Pancreas (tissue), 10 donors: ENCODE data around the gene PDCD1LG2. TPM values are rescaled to one million over a fixed set of nuclear protein-coding genes. Genes with fewer than 3 reads are reported as not detected.
"Not testable (repeated sequence)": the region's sequence is repeated elsewhere in the genome, so short reads cannot be mapped to it uniquely, and the experiment has no call there.

ENCODE experiments used
- ATAC-seq, 4 donors: fragments of 200-7000 bp; cut with Tn5 transposase; one replicate each; pipeline versions ENCODE4 v1.8.0 to v1.9.1; 2020; ENCODE audit warnings: mild to moderate bottlenecking in 4 of 4, moderate library complexity in 4 of 4
- DNase-seq, 6 donors: peaks; one replicate each; pipeline ENCODE4 v3.0.0-alpha.2; 2020
- FAIRE-seq: peaks from 2 replicates; lab custom pipeline; 2012; peaks lifted over from hg19 to GRCh38; lab: Jason Lieb, UNC
- H3K27ac ChIP-seq, 4 donors: fragments of 200-600 bp; sonication (generic); 1 replicate in 3 of 4; 2 replicates in 1 of 4; pipeline versions ENCODE4 v1.5.0 to v1.8.0; 2020
- H3K27me3 ChIP-seq, 4 donors: fragments of 200-600 bp; one replicate each; pipeline ENCODE4 v1.8.0; 2021
- H3K36me3 ChIP-seq, 3 donors: fragments of 200-600 bp; sonication (generic) in 1 of 3; one replicate each; pipeline versions ENCODE4 v1.5.0 to v1.8.0; 2020 to 2021
- H3K4me1 ChIP-seq, 3 donors: fragments of 200-600 bp; one replicate each; pipeline ENCODE4 v1.8.0; 2021
- H3K4me3 ChIP-seq, 4 donors: fragments of 200-600 bp; sonication (generic) in 2 of 4; one replicate each; pipeline versions ENCODE4 v1.5.0 to v1.8.0; 2020 to 2021
- H3K9me3 ChIP-seq, 4 donors: fragments of 200-600 bp; one replicate each; pipeline ENCODE4 v1.8.0; 2021
- WGBS, 2 donors: extraction: QIAGEN DNeasy Blood & Tissue Kit; methylation state at CpG; one replicate each; pipeline ENCODE4 v1.1.7; 2013; 5-methylcytosine and 5-hydroxymethylcytosine counted together
- intact Hi-C, 3 donors: fragments of 100-400 bp; cut with DNase I; formaldehyde crosslinking; loops; one replicate each; pipeline versions ENCODE4 v1.11.1 to v1.14.2; 2022
- polyA plus RNA-seq, 2 donors: library from polyadenylated mRNA; stranded (reverse); fragments of 200-250 nt; gene quantifications; one replicate each; pipeline ENCODE4 v1.2.3, GENCODE V29; 2013
- total RNA-seq, 6 donors: library from RNA; stranded (reverse); fragmentation: NEBNext Ultra II Directional in 4 of 6; extraction: Animal tissue kit (Norgen Biotek cat#: 25700) in 4 of 6; gene quantifications; one replicate each; pipeline versions ENCODE4 v1.2.1 to v1.2.4, GENCODE V29; 2021 to 2023
- TF ChIP-seq, protein P1 (sequence below), 4 donors: fragments of 200-600 bp; sonication (generic) in 3 of 4; IDR thresholded peaks; one replicate each; pipeline versions ENCODE4 v1.5.0 to v1.8.0; 2021; ENCODE audit warnings: antibody characterized with exemption in 4 of 4
- donor health status: healthy with polysubstance abuse.
- donor health status: DM: no; HTN: no; CAD: no; lungs with moderate emphysema.
- donor health status: DM: no; HTN: no; CAD: no.
- donor health status: control.
- donor health status: control.
- donor health status: Bipolar disorder and iron deficiency.
- donor health status: DM: yes; HTN: yes; CAD: no.
- donor health status: DM: no; HTN: no; CAD: no.
- donor health status: DM: no; HTN: no; CAD: no.
- donor health status: DM: yes; HTN: yes; CAD: no.

Gene PDCD1LG2
- total RNA-seq (under 1 TPM in 5 of 6 donors, not detected in 1; 0.09 to 0.43 (median 0.20) TPM), polyA plus RNA-seq (under 1 TPM; 0.08 to 0.09 TPM)

DNA sequence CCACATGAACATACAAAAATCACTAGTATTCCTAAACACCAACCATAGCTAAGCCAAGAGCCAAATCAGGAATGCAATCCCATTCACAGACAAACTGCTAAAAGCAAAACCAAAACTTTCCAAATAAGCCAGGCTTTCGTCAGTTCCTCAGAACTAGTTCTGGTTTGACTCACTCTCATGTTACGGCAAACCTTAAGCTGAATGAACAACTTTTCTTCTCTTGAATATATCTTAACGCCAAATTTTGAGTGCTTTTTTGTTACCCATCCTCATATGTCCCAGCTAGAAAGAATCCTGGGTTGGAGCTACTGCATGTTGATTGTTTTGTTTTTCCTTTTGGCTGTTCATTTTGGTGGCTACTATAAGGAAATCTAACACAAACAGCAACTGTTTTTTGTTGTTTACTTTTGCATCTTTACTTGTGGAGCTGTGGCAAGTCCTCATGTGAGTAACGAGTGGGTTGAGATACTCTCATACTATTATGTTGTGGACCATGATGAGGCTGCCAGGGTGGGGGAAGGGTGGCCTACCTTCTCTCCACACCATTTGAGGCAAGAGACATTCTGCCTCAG lies at the start of gene PDCD1LG2:
TSS of gene PDCD1LG2 (plus strand) at position 172 of the 572 bp plus-strand sequence. CDS start 12,016 bp downstream, outside the sequence.
- ATAC-seq (peak in 2 of 4 donors; percentile 60 to 71), DNase-seq (no peak), FAIRE-seq (no peak)
- TF ChIP-seq, protein P1, sequence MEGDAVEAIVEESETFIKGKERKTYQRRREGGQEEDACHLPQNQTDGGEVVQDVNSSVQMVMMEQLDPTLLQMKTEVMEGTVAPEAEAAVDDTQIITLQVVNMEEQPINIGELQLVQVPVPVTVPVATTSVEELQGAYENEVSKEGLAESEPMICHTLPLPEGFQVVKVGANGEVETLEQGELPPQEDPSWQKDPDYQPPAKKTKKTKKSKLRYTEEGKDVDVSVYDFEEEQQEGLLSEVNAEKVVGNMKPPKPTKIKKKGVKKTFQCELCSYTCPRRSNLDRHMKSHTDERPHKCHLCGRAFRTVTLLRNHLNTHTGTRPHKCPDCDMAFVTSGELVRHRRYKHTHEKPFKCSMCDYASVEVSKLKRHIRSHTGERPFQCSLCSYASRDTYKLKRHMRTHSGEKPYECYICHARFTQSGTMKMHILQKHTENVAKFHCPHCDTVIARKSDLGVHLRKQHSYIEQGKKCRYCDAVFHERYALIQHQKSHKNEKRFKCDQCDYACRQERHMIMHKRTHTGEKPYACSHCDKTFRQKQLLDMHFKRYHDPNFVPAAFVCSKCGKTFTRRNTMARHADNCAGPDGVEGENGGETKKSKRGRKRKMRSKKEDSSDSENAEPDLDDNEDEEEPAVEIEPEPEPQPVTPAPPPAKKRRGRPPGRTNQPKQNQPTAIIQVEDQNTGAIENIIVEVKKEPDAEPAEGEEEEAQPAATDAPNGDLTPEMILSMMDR (IDR thresholded peaks at IDR 0.05) = no peak
- WGBS, 2 donors = 46 to 58% methylated on average over 4 of the region's 4 CpGs
- no peaks in the 10 kb centered on the region for H3K36me3 ChIP-seq
- H3K4me3 ChIP-seq = no peak within 1 kb of the TSS
- no peaks in the 10 kb centered on the region for H3K9me3 ChIP-seq
- peak within 1 kb of the TSS in 1 of 4 donors; percentile 33 for H3K27ac ChIP-seq
- intact Hi-C loops = no loop called here
- no peaks in the 10 kb centered on the region for H3K4me1 ChIP-seq
- H3K27me3 ChIP-seq = no peaks in the 10 kb centered on the region

DNA sequence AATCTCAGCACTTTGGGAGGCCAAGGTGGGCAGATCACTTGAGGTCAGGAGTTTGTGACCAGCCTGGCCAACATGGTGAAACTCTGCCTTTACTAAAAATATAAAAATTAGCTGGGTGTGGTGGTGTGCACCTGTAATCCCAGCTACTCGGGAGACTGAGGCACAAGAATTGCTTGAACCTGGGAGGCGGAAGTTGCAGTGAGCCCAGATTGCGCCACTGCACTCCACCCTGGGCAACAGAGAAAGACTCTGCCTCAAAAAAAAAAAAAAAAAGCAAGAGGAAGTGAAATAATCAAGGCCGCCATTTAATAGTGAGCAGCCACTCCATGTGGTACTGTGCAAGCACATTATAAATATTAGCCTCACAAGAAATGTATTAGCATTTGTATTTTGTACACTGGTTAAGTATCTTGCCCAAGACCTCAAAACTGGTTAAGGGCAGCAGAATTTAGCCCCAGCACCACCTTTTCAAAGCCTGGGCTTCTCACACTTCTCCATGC lies 45.5 kb upstream of the PDCD1LG2 start:
- H3K9me3 ChIP-seq, FAIRE-seq, H3K4me3 ChIP-seq, intact Hi-C loops, ATAC-seq, H3K27ac ChIP-seq, H3K27me3 ChIP-seq, H3K36me3 ChIP-seq, DNase-seq, H3K4me1 ChIP-seq: not testable (repeated sequence)
- WGBS, 2 donors = 83 to 96% methylated on average over 4 of the region's 4 CpGs

DNA sequence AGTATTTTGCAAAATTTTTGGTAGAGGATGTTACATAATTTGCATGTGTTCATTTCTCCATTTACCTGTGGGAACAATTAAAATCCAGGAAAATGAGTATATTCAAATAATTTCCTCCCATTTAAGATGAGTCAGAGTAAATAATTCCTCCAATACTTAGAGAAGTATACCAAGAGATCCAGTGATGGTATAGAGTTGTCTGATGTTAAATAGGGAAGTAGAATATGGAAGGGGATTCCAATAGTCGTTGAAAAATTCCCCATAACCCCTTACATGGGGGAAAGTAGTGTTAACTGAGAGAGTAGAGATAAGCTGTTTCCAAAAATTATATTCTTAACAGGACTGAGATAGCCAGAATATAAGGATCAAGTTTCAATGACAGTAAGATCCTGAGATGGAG lies 44.3 kb upstream of the PDCD1LG2 start:
- no peak for FAIRE-seq
- WGBS, 2 donors = 64 to 72% methylated on average over 1 of the region's 1 CpG
- no peak for ATAC-seq
- H3K4me3 ChIP-seq = no peak overlapping the region
- H3K27ac ChIP-seq = no peak overlapping the region
- intact Hi-C loops = no loop called here
- H3K27me3 ChIP-seq = no peaks in the 10 kb centered on the region
- DNase-seq = no peak
- no peaks in the 10 kb centered on the region for H3K9me3 ChIP-seq
- TF ChIP-seq, protein P1 (IDR thresholded peaks at IDR 0.05) = no peak
- peaks cover 0 to 4% (median 3%) of the 10 kb centered on the region in 3 donors for H3K36me3 ChIP-seq
- H3K4me1 ChIP-seq = no peaks in the 10 kb centered on the region

DNA sequence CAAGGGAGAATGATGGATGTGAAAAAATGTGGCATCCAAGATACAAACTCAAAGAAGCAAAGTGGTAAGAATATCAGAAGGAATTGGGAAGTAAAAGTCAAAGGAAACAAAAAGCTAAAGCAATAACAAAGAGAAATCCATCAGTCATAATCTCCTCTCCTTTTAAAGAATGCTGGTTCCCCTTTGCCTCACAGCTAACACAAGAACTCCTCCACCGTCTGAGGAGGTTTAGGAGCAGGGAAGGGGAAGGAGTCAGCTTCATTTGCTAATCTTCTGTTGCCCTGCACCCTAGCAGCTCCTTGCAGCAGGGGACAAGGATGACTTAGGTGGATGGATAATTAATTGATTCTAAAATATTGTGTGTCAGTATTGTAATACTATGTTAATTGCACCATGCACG lies 43.6 kb upstream of the PDCD1LG2 start:
- FAIRE-seq = no peak
- intact Hi-C loops = no loop called here
- ATAC-seq = no peak
- Histone ChIP-seq H3K36me3 (peaks cover 0 to 4% (median 0%) of the 10 kb centered on the region in 3 donors), H3K9me3 (no peaks in the 10 kb centered on the region), H3K27me3 (no peaks in the 10 kb centered on the region), H3K4me3 (no peak overlapping the region), H3K4me1 (no peaks in the 10 kb centered on the region), H3K27ac (no peak overlapping the region)
- no peak for DNase-seq
- 76 to 85% methylated on average over 2 of the region's 2 CpGs for WGBS, 2 donors
- TF ChIP-seq, protein P1 (IDR thresholded peaks at IDR 0.05) = no peak

DNA sequence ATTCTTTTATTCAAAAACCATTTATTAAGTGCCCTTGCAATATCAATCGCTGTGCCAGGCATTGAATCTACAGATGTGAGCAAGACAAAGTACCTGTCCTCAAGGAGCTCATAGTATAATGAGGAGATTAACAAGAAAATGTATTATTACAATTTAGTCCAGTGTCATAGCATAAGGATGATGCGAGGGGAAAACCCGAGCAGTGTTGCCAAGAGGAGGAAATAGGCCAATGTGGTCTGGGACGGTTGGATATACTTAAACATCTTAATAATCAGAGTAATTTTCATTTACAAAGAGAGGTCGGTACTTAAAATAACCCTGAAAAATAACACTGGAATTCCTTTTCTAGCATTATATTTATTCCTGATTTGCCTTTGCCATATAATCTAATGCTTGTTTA lies 41.5 kb upstream of the PDCD1LG2 start:
- H3K4me3 ChIP-seq = no peak overlapping the region
- DNase-seq (no peak), FAIRE-seq (no peak), ATAC-seq (no peak)
- H3K27ac ChIP-seq = no peak overlapping the region
- no peaks in the 10 kb centered on the region for H3K9me3 ChIP-seq
- TF ChIP-seq, protein P1 (IDR thresholded peaks at IDR 0.05) = no peak
- H3K36me3 ChIP-seq = no peaks in the 10 kb centered on the region
- intact Hi-C loops = no loop called here
- H3K27me3 ChIP-seq = no peaks in the 10 kb centered on the region
- 85 to 89% methylated on average over 5 of the region's 5 CpGs for WGBS, 2 donors
- H3K4me1 ChIP-seq = no peaks in the 10 kb centered on the region
